GM18909 (cell line): ENCODE data around the gene PHF24.
"Not testable (repeated sequence)": the region's sequence is repeated elsewhere in the genome, so short reads cannot be mapped to it uniquely, and the experiment has no call there.

Source experiments
- ATAC-seq: cut with Tn5 transposase; IDR thresholded peaks from one replicate; pipeline ENCODE4 v1.9.1; 2021; ENCODE audit warnings: mild to moderate bottlenecking; ENCODE audit not compliant: unreplicated experiment, poor library complexity

The PHF24 gene

DNA sequence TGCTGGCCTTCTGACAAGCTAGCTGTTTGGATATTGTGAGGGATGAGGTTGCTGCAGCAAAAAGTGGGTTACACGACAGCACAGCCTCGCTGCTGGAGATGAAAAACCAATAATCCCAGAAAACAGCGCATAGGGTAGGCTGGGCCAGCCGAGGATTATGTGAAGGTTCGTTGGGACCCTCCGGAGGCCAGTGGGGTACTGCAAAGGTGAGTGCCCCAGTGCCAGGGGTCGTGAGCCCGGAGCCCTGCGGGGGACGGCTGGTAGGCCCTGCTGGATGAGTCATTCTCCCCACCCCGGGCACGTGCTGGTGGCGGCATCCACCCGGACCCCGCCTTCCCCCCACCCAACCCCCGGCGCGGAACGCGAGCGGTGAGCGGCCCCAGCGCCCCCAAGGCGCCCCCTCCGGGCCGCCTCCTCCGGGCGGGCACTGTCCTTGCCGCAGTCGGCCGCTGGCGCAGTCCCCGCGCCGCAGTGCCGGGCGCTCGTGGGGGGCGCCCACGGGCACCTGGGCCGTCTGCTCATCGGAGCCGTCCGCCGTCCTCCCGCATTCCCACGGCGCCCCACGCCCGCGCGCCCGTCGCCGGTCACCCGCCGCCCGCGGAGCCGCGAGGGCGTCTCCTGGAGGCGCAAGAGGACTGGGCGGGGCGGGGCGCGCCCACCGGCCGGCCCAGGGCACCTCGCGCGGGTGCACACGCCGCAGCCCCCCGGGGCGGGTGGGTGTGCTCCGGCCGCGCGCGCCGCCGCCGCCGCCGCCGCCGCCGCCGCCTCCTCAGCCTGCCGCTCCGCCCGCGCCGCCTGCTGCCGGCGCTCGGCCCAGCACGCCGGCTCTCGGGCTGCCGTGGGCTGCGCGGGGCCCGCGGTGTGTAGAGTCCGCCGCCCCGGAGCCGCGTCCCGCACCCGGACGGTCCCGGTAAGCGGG, at the start of gene PHF24:
Gene PHF24 (plus strand): TSS at position 794 of the 919 bp plus-strand sequence. CDS start 13,014 bp downstream, outside the sequence.
- ATAC-seq, result no peak

DNA sequence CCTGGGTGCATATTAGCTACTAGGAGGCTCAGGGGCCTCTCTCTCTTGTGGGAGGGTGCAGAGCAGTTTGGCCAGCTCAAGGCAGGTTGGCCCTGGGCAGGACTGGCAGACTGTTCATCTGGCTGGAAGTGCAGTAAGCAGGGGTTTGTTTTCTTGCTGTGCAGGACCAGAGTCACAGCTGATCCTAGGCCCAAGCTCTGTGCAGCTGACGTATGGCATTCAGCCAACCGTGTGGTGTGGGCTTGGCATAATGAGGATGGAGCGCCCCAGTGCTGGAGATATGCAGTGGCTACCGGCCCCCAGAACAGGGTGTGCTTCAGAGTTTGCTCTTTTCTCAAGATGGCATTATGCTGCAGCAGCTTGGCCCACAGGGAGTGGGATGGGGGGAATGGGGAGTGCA, 31.0 kb upstream of the PHF24 start:
- ATAC-seq, result no peak

DNA sequence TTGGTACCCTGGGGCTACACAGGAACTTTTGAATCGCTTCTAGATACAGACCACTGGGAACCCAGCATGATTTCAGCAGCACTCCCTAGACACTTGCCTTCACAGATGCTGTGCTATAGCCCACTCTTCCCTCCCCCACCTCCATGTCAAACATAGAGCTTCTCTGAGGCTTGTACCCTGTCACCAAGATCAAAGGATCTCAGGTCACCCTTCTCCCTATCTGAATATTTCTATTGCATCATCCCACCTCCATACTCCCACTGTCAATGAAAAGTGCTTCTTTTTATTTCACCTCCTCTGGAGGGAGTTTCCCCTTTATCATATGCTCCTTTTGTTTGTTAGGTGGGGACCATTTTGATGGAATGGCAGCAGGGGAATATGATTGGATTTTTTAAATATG, 29.2 kb upstream of the PHF24 start:
- ATAC-seq, result no peak

DNA sequence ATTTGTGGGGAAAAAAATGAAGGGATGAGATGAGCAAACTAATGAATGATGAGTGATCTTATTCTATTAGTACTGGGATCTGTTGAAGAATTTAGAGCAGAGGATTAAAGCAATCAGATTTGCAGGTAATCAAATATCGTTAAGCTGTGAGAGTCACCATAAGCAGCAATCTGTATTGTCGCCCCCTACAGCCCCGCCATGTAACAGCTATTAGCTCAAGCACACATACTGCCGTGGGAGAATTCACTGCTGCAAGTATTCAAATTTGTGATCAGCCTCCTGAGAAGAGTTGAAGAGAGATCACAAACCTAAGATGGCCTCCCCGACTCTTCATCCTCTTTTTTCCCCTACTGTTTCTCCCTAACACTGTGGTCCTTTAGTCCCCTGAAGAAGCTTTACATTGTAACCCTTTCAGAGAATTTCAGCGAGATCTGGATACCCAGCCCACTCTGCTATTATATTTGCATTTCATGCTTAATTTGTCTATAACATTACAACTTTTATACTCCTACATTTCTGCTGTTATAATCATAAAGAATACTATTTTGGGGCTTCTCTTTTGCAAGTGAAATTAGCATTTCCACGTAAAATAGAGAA, 28.5 kb upstream of the PHF24 start:
- ATAC-seq, result no peak

DNA sequence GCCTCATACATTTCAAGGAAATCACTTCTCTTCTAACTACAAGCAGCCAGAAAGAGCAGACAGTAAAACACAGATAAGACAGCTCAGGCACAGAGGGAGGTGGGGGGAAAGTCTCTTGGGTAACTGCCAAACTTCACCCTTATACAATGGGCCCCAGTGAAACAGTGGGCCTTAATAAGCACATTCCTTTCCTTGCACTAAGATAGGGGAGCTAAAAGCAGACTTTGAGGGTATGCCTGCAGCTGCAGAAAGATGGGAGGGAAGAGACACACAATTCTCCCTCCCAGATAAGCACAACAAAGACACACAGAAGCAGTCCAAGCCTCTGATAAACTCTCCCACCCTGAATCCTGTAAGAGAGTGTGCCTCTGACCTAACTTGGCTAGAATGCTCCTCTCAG, 18.1 kb upstream of the PHF24 start:
- not testable (repeated sequence) for ATAC-seq

DNA sequence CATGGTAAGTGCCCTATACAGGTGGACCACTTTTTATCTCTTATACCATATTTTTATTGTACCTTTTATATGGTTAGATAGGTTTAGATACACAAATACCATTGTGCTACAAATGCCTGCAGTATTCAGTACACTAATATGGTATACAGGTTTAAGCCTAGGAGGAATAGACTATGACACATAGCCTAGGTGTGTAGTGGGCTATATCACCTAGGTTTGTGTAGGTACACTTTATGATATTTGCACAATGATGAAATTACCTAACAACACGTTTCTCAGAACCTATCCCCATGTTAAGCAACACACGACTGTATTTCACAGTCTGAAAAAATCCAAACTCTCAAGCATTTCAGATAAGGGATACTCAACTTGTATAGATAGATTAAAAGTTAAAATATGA, 9.6 kb upstream of the PHF24 start:
- no peak for ATAC-seq

DNA sequence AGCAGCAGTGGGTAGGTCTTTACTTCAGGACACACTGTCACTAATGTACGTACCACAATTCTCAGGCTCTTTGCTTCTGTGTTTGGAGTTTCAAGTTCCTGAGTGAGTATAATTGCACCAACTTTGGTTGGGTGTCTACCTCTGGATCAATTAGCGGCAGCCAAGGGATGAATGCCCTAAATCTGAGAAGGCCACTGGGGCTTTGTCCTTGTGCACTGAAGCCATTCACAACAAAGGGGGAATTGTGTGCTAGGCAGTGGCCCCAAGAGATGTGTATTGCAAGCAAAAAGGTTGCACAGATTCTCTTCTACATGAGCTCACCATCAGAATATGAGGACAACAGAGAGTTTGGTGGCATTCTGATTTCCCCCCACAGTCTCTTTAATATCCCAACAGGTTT, 3.9 kb upstream of the PHF24 start:
- ATAC-seq, result no peak

DNA sequence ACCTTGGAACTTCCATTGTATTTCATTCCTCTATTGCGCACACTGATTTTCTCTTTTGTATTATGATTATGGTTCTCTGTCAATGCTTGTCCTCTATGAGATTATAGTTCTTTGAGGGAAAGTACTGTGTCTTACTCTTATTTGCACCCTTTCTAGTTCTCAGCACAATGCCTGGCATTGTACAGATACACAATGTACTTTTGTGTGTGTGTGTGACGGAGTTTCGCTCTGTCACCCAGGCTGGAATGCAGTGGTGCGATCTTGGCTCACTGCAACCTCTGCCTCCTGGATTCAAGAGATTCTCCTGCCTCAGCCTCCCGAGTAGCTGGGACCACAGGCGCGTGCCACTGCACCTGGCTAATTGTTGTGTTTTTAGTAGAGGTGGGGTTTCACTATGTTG, 2.0 kb upstream of the PHF24 start:
- ATAC-seq, result not testable (repeated sequence)

DNA sequence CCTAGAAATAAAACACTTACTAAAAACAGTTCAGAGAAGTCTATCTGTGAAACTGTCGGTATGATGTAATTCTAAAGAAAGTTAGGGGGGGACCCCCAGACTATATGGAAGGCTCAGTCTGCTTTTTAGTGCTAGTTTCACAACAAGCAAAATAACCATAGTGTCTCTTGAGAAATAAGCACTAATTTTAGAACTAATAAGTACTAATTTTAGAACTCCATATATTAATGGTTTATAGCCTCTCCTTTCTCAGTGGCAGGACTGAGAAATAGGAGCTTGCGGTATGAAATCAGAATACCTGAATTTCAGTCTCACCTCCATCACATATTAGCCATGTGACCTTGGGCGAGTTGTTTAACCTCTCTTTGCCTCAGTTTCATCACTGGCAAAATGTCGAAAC, 1.4 kb upstream of the PHF24 start:
- no peak for ATAC-seq

DNA sequence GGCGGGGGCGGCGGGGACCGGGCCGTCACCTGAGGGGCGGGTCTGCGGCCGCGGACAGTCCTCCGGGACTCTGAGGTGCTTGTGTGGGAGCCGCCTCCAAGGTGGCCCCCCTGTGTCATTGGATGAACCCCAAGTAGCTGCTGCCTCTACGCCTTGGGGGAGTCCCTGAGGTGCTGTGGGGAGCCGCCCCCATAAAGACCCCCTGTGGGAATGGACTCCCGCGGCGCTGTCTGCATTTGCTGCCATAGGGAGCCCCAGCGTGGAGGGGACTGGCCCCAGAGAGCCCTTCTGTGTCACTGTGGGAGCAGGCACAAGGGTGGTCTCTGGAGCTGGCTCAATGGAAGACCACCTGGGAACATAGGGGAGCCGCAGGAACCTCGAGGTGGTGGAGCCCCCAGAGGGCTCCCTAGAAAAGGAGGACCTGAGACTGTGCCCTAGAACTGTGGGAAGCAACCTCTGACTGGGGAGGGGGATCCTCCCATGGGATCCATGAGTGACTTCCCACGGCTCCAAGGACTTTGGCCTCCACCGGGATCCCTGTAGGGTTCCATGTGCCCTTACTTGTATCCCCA, 412 bp downstream of the PHF24 start:
- ATAC-seq, result no peak

DNA sequence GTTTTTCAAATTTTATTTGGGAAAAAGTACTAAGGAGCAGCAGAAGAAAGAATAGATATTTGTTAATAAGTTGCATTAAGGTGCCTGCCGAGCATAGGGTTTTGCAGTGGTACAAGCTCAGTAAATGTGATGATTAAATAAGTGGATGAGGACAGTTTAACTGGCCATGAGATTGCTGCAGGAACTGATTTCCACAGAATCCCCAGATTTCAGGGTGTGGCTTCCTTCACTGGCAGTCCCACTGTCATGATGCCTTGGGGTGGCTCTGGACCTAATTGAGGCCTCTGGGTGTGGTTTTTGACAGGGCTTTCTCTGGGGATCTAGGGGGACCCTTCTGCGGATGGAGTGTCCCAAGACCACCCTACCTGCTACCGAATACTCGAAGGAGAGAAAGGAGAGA, 1.4 kb downstream of the PHF24 start:
- ATAC-seq, result no peak

DNA sequence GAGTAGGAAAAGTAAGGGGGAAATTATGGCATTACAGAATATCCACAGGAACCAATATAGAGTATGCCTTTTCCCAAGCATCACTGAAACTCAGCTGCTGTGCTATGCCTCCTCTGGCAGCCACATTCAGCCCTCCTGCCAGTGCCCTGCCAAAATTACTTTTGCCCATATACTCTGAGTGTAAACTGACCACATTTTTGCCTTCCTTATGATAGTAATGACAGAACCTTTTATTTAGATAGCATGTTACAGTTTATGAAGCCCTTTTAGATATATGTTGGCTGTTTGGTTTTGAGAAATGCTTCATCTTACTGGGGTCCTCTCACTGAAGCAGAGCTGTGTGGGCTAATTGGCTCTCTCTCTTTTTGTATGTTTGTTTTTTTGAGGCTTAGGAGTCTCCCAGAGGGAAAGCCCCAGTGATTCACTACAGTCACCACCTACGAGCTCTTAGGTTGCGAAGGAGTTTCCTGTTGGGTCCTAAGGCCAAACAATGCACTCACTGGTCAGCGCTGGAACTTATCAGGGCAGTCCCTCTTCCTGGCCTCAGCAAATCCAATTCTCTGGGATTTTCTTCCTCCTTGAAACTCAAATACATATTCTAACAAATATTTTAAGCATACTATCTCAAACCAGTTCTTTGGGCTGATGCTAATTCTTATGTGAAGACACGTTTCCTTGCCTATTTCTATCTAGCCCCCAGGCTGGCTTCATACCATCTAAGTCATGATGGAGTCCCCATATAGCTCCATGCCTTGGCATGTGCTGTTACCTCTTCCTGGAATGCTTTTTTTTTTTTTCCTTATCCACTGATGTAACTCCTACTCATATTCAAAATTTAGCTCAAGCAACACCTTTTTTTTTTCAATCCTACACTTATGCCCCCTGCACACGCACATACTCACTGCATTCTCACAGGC, 3.7 kb downstream of the PHF24 start:
- no peak for ATAC-seq

DNA sequence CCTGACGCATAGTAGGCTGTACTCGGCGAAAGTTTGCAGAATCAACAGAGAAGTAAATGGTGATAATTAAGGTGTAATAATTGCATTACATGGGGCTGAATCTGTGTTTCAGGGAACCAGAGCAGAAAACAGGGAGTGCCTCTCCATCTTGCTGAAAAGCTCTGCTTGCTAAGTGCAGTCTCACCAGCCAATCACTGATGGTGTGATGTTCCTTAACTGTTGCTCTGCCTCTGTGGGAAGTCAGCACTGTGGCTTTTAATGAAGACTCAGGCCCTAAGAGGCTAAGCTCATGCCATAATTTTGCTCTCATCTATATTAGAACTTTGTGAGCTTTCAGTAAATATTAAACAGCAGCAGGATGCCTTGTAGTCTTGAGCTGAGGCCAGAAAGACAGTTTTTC, 4.5 kb downstream of the PHF24 start:
- no peak for ATAC-seq

DNA sequence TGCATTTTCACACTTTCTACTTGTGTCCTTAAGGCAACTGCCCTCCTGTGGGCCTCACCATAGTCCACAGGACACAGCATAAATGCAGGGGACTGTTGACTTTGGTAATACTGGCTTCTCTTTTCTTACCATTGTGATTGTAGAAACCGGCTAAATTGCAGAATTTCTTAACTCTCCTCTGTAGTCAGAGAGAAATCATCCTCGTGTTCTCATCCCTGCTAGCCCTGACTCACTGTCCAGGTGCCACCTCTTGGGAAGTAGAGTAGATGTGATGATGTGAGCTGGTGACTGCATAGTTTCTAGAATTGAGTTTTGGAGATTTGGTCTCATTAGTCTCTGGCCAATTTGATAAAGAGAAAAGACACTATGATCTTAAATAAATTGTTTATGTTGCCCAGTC, 5.5 kb downstream of the PHF24 start:
- no peak for ATAC-seq

DNA sequence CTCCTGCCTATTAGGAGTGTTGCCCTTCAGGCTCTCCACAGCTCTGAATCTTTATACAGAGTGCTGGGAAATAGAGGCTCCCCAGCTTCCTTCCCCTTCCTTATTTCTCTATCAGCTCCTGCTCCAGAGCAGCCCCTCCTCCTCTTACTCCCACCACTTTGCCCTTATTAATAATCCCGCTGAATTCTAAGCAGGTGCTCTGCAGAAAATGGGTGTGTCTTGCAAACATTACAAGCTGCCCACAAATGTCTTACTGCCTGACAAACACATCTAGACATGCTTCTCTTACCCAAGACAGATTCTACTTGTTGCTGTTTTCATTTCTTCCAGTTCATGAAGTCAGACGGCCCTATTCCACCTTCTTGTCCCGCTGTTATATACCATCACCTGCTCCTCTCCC, 6.4 kb downstream of the PHF24 start:
- ATAC-seq, result no peak

DNA sequence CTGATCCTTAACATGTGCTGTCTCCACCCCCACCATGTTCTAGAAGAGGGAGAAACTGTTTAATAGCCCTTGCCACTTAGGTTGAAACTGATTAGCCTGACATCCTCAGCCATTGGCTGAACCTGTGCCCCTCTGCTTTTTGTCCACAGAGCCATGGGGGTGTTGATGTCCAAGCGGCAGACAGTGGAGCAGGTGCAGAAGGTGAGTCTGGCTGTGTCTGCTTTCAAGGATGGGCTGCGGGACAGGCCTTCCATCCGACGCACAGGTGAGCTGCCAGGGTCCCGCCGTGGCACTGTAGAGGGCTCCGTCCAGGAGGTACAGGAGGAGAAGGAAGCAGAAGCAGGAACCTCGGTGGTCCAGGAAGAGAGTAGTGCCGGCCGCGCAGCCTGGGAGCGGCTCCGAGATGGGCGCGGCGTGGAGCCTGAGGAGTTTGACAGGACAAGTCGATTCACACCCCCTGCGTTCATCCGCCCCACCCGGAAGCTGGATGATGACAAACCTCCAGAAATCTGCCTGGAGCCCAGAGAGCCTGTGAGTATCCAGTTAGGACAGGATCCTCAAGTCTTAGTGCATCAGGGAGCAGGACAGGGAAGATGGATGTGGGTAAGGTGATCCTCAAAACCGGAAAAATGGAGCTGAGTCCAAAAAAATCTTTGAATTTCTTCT, 13.2 kb downstream of the PHF24 start:
- no peak for ATAC-seq

DNA sequence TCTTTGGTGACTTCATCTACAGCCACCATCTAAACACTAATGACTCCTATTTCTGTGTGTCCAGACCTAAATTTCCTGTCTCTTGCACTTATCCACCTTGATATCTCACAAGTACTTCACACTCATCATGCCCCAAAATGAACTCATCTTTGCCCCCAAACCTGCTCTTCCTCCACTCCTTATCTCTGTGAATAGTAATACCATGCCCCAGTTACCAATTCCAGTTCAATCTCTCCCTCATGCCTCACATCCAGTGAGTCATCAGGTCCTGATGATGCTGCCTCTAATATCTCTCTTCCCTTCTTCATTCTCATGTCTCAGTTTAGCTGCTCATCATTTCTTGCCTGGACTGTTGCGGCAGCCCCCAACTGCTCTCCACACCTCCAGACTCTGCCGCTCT, 16.6 kb downstream of the PHF24 start:
- ATAC-seq, result no peak

DNA sequence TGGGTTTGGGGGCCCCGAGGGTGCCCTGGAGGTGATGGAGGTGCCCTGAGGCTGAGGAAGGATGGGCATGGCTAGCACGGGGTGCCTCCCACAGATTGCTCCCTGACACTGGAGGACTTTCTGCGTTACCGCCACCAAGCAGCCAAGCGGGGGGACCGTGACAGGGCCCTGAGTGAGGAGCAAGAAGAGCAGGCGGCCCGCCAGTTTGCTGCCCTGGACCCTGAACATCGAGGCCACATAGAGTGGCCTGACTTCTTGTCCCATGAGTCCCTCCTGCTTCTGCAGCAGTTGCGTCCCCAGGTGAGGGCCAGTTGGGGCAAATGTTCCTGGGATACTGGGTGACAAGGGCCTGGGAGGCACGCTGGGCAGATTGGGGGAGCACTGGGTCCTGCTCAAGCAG, 18.4 kb downstream of the PHF24 start:
- ATAC-seq, result no peak

DNA sequence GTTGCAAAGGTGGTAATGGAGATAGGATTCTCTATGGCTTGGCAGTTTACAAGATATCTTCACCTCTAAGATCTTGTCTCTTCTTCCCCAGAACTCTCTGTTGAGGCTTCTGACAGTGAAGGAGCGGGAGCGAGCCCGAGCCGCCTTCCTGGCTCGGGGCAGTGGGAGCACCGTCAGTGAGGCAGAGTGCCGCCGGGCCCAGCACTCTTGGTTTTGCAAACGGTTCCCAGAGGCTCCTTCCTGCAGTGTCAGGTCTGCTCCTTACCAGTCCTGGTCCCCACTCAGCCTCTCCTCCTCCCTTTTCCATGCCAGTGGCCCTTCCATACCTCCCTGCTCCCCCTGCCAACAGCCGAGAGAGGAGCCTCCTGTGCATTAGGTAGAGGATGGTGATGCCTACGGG, 18.9 kb downstream of the PHF24 start:
- no peak for ATAC-seq

DNA sequence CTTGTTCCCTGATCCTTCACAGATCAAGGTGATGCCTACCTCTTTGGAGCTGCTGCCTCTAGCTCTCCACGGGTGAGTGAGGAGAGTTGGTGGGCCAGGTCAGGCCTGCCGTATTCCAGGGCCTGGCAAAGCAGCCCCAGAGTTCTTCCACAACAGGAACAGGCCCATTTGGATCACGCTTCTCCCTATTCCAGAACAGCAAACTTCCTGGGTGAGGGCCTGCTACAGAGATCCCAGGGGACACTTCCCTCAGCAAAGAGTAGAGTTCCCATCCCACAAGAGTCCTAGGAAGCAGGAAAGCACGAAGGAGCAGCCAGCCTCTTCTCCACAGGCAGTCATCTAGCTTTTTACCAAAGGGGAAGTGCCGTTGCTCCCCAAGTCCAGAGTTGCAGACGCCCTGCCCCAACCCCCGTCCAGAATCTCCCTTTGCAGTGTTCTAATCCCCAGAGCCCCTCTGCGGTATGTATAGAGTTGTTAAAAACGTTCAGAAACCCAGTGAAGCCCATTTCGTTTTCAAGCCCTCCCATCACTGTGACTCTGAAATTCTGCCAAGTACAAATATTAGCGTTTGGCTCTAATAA, 22.2 kb downstream of the PHF24 start:
- ATAC-seq, result no peak
